Peyer's patch (tissue), 4 donors: ENCODE results near the gene SPAG7.

Experiments used
- CTCF ChIP-seq, 6 experiments: fragments of 450-650 bp in 4 of 6; fragments of 200-600 bp in 2 of 6; sonication (generic) in 1 of 6; IDR thresholded peaks; one replicate each; pipeline ENCODE4 v1.5.1; 2017 to 2019; ENCODE audit warnings: antibody characterized with exemption in 6 of 6, mild to moderate bottlenecking in 3 of 6, moderate library complexity in 1 of 6
- POLR2A ChIP-seq, 2 donors: fragments of 450-650 bp; IDR thresholded peaks; one replicate each; pipeline ENCODE4 v1.5.1; 2017; ENCODE audit warnings: antibody characterized with exemption in 2 of 2, mild to moderate bottlenecking in 2 of 2, moderate library complexity in 2 of 2

- TF ChIP-seq CTCF (IDR thresholded peaks at IDR 0.05) (no peak), POLR2A (IDR thresholded peaks at IDR 0.05) (no peak)
Observed at GRCh38 chr17:4932756-4933155, 34.9 kb downstream of the SPAG7 start.
